HG02798 (cell line): ENCODE measurements around the gene ZNF768.
"Not testable (repeated sequence)": the region's sequence is repeated elsewhere in the genome, so short reads cannot be mapped to it uniquely, and the experiment has no call there.

Source experiments
- ATAC-seq: cut with Tn5 transposase; IDR thresholded peaks from one replicate; pipeline ENCODE4 v1.9.1; 2021; ENCODE audit warnings: mild to moderate bottlenecking; ENCODE audit not compliant: unreplicated experiment, poor library complexity

ZNF768 gene

DNA sequence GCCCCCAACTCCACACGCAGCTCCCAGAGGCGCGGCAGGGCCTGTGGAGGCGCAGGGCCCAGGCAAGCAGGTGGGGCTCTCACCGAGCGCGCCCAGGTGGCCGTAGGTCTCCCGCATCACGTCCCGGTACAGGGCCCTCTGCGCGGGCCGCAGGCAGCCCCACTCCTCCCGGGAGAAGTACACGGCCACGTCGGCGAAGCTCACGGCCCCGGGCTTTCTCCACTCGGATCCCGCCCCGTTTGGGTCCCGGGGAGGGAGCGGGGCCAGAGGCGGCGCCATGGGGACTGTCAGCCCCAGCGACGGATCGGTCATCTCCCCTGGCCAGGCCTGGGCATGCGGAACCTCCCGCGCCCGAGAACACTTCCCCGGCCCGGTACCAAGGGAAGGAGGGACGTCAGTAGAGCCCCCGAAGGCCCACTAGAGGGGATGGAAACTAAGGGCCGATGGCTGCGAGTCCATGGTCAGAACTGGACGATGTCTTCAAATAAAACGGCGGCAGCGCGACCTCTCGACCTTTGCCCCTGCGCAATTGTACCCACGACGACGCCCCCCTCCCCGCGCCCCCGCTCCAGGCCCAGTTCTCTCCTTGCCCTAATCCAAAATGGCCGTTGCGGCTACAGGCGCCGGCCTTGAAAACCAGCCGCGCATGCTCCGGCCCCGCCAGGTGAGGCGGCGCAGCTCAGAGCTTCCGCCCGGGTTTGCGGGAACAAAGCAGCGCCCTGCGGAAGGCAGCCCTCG, 8.2 kb upstream of the ZNF768 start, which contains the start of gene ZNF747:
TSS of gene ZNF747 (minus strand) at position 491 of the 738 bp plus-strand sequence. CDS start at position 312, 179 bp downstream.
- ATAC-seq = peak; percentile 77

DNA sequence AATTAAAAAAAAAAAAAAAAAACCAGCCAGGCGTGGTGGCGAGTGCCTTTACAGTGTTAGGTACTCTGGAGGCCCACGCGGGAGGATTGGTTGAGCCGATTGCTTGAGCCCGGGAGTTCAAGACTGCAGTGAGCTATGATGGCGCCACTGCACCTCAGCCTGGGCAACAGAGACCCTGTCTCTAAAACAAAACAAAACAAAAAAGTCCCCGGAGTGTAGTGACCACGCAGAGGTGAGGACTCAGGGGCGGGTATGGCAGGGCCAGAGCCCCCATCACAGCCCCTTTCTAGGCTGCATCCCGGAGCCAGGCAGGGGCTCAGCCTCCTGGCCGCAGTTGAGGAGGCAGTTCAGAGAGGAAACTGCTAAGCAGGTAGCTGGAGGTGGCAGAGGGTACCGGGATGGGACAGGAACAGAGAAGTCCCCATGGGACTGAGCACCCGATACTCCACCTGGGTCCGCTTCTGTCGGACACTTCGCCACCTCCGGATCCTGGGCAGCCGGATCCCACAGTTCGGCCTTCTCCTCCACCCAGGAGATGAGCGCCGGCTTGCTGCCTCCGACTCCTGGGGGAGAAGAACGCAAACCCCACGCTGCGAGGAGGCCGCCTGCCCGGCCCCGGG, 7.5 kb upstream of the ZNF768 start:
- ATAC-seq = peak; percentile 16

DNA sequence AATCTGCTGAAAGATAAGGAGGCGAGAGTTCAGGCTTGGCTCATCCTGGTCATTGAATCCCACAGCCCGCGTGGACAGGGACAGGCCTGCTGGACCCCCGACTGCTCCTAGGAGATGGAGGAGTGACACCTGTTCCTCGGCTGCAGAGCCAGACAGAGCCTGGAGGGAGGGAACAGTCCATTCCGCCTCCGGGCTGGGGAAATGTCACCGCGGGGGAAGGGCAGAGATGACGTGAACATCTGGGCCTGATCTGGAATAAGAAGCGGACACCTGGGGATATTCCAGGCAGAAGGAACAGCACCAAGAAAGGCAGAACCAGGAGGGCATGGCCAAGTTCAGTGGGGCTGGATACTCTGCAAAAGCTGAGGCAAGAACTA, 6.8 kb upstream of the ZNF768 start:
- no peak for ATAC-seq

GRCh38 chr16:30532285-30533145, 6.1 kb upstream of the ZNF768 start:
- ATAC-seq = no peak

GRCh38 chr16:30530163-30531037, 4.0 kb upstream of the ZNF768 start:
- no peak for ATAC-seq

- no peak for ATAC-seq
Measured at GRCh38 chr16:30528799-30529457, 2.6 kb upstream of the ZNF768 start.

DNA sequence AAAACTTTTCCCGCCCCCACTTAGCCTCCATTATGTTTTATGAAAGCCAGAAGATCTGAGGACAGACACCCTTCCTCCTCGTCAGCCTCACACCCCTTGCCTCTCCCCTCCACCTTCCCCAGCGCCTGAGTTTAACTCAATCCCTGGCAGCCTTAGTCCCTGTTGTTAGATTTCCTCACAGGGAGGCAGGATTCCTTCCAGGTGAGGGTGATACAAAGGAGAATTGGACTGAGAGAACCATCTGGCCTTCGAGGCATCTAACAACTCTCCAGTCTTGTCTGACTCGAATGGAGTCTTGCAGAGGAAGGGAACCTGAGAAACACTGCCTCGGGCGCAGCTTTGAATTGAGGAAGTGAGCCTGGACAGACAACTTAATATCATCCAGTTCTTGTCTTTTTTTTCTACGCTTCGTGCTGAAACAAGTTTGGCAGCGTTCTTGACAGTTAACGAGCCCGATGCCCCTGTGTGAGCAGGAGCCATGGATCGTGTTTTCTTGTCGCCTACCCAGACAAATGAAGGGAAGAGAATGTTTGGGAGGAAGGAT, 1.3 kb upstream of the ZNF768 start:
- no peak for ATAC-seq

- peak; percentile 89 for ATAC-seq
Measured at GRCh38 chr16:30526823-30527634, 663 bp upstream of the ZNF768 start.

DNA sequence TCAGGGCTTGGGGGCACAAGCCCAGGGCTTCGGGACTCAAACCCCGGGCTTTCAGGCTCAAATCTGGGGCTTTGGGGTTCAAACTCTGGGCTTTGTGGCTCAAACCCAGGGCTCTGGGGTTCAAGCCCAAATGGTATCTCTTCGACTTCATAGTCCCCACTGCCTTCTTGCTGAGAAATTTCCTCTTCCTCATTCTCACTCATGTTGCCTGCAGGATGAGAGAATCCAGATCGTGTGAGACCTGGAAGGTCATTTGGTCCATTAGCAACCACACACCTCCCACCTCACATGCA, 576 bp downstream of the ZNF768 start:
- no peak for ATAC-seq

DNA sequence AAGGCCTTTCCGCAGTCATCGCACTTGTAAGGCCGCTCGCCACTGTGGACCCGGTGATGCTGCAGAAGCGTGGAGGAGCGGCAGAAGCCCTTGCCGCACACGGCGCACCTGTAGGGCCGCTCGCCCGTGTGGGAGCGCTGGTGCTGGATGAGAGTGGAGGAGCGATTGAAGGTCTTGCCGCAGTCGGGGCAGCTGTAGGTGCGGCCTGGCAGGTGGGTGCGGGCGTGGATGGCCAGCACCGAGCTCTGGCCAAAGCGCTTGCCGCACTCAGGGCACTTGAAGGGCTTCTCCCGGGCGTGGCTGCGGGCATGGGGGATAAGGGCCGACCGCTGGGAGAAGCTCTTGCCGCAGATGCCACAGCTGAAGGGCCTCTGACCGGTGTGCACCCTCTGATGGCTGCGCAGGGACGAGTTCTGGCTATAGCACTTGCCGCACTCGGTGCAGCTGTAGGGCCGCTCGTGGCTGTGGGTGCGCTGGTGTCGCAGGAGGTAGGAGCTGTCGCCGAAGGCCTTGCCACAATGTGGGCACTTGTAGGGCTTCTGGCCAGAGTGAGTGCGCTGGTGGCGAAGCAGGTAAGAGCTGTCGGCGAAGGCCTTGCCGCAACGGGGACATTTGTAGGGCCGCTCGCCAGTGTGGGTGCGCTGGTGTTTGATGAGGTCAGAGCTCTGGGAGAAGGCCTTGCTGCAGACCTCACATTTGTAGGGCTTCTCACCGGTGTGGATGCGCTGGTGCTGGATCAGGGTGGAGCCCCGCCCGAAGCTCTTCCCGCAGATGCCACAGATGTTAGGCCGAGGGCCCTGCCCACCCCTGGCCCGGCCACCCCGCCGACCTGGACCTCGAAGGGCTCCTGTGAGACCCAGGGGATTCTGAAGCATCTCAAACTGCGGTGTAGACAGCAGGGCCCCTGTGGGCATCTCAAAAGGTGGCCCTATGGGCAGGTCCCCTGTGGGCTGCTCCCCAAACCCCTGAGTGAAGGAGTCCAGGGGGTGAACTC, 1.5 kb downstream of the ZNF768 start:
- no peak for ATAC-seq

DNA sequence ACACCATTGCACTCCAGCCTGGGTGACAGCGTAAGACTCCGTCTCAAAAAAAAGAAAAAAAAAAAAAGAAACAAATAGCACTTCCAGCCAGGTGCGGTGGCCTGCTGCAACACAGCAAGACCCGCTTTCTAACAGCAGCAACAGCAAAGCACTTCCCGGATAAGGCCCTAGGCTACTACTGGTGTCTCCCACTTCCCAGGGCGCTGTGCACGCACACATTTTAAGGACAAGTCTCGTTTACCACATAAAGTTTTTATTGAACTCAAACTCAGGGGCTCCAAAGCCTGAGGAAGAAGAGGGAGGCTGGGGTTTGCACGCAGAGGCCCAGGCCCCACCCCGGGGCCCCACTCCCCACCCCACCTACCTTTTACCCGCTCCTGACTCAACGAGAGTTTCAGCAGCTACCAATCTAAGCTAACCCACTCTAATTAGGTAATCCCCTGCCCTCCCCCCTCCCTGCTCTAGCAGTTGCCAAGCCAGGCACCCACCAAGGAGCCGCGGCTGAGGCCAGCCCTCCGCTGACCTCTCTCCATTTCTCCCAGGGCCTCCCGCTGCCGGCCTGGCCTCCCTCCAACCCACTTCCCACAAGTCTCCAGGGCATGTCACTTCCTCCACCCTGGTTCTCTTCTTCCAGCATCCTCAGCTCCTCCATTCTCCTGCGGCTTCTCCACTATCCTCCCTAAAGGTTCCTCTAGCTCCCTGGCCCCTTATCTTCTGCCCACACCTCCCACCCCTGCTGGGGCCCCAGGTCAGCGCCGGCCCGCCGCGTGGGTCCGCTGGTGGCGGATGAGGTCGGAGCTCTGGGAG, 2.4 kb downstream of the ZNF768 start:
- no peak for ATAC-seq

GRCh38 chr16:30522702-30523463, 3.5 kb downstream of the ZNF768 start:
- not testable (repeated sequence) for ATAC-seq

DNA sequence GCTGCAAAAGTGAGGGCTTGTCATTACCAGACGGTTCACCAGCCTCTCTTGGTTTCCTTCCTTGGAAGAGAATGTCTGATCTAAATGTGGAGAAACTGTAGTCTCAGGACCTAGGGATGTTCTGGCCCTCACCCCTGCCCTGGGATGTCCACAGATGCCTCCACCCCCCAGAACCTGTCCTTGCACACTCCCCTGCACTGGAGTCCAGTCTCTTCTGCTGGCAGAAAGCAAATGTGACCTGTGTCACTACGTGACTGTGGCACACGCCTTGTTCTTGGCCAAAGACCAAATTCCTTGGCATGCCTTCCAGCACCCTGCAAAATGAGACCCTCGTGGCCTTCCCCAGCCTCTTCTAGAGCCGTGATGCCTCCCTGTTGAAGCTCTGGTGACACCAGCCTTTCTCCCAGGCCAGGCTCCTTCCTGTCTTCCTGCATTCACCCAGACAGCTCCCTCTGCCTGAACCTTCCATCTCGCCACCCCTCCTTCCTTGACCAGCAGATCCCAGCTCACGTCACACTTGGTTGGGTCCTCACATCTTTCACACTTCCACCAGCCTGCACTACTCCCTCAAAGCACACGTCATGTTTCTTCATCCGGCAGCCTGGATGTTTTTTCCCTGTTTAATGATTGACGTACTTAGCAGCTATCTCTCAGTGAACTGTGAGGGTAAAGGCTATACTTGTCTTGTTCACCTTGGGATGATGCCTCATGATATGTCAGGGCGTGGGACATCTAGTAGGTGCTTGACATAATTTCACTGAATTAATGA, 4.3 kb downstream of the ZNF768 start:
- no peak for ATAC-seq

GRCh38 chr16:30521476-30521872, 4.9 kb downstream of the ZNF768 start:
- ATAC-seq = no peak
